Heart left ventricle (tissue), 13 donors: ENCODE results near the gene COBL.

Experiments
- POLR2A ChIP-seq, 2 donors: fragments of 450-650 bp; IDR thresholded peaks; one replicate each; pipeline ENCODE4 v1.6.1; 2017; ENCODE audit warnings: antibody characterized with exemption in 2 of 2, mild to moderate bottlenecking in 2 of 2, moderate library complexity in 2 of 2
- TF ChIP-seq, protein P1 (sequence below), 12 donors: fragments of 200-600 bp; sonication (generic) in 4 of 12; IDR thresholded peaks; one replicate each; pipeline versions ENCODE4 v1.5.0 to v1.8.0; 2018 to 2022; ENCODE audit warnings: antibody characterized with exemption in 12 of 12, mild to moderate bottlenecking in 5 of 12
- donor health status: ischemic (EF 13 %, LVEDD 7.1; RV severe dilation, severe dysfunction).
- donor health status: DM: no; HTN: yes; CAD: no.
- donor health status: DM: no; HTN: no; CAD: no.
- donor health status: ischemic (EF 25% LVEDD 6.9; RV normal size, moderate dysfunction).
- donor health status: ischemic (EF 25% LVEDD 5.7; RV mildly dilated, moderate dysfunction).
- donor health status: ischemic (EF 35%, LVEDD 5.7; RV mildly dilated, moderate dysfunction).
- donor health status: nonischemic (EF 11% LVEDD 7.7; RV severe dilation, severe dysfunction).
- donor health status: DM: yes; HTN: yes; CAD: no.
- donor health status: PGD.
- donor health status: ischemic (EF 29% LVEDD 5.4; RV normal size, mild dysfunction).
- donor health status: nonischemic (EF 23%, LVEDD 6.1; RV moderate dilation, normal function).

DNA sequence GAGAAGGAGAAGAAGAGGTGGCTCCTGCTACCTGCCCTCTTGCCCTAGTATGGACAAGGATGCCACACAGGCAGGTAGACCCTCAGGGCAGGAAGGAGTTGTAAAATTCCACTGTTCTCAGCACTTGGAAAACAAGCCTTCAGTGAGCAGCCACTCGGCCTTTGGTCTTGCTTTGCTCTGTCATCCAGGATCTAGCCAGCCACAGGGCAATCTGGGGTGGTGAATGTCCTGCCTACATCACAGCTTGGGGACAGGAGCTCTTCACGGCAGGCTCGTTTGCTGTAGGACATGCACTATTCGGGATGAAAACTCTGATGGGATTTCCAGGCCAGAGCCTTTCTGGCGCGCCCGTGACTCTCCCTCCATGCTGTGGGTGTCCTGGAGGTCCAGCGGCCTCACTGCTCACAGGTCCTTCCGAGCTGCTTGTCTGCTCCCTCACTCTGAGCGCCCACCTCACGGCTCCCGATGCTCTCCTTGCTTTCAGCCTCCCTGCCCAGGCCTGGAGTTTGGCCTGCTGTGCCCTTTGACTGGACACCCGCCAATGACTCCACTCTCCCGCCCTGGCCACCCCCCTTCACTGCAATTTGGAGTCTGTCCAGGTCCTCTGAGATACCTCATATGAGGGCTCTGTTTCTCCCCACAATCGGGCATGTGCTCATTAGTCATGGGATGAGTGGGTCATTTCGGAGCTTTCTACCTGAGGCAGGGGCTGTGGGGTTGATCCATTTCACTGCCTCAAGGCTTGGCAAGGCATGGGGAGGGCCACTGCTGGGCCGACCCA is 306.7 kb downstream of the COBL start:
- TF ChIP-seq, protein P1, sequence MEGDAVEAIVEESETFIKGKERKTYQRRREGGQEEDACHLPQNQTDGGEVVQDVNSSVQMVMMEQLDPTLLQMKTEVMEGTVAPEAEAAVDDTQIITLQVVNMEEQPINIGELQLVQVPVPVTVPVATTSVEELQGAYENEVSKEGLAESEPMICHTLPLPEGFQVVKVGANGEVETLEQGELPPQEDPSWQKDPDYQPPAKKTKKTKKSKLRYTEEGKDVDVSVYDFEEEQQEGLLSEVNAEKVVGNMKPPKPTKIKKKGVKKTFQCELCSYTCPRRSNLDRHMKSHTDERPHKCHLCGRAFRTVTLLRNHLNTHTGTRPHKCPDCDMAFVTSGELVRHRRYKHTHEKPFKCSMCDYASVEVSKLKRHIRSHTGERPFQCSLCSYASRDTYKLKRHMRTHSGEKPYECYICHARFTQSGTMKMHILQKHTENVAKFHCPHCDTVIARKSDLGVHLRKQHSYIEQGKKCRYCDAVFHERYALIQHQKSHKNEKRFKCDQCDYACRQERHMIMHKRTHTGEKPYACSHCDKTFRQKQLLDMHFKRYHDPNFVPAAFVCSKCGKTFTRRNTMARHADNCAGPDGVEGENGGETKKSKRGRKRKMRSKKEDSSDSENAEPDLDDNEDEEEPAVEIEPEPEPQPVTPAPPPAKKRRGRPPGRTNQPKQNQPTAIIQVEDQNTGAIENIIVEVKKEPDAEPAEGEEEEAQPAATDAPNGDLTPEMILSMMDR (IDR thresholded peaks at IDR 0.05), result no peak
- no peak for TF ChIP-seq POLR2A (IDR thresholded peaks at IDR 0.05)
